Head of caudate nucleus (tissue), 42 donors: ENCODE measurements around the gene KIR2DL4.
"Not testable (repeated sequence)": the region's sequence is repeated elsewhere in the genome, so short reads cannot be mapped to it uniquely, and the experiment has no call there.

ENCODE experiments used
- DNase-seq, 42 donors: peaks; one replicate each; pipeline versions ENCODE4 v3.0.0 to v3.0.0-alpha.2; 2020 to 2021; ENCODE audit warnings: mixed read lengths in 7 of 42
- intact Hi-C: fragments of 100-400 bp; cut with DNase I; formaldehyde crosslinking; loops from one replicate; pipeline ENCODE4 v1.15.0; 2022

The KIR2DL4 gene

GRCh38 chr19:54803410-54803809, at the start of gene KIR2DL4:
TSS of gene KIR2DL4 (plus strand) at chr19:54803610. CDS start at chr19:54803652, 42 bp downstream.
- intact Hi-C loops: no loop called here

DNA sequence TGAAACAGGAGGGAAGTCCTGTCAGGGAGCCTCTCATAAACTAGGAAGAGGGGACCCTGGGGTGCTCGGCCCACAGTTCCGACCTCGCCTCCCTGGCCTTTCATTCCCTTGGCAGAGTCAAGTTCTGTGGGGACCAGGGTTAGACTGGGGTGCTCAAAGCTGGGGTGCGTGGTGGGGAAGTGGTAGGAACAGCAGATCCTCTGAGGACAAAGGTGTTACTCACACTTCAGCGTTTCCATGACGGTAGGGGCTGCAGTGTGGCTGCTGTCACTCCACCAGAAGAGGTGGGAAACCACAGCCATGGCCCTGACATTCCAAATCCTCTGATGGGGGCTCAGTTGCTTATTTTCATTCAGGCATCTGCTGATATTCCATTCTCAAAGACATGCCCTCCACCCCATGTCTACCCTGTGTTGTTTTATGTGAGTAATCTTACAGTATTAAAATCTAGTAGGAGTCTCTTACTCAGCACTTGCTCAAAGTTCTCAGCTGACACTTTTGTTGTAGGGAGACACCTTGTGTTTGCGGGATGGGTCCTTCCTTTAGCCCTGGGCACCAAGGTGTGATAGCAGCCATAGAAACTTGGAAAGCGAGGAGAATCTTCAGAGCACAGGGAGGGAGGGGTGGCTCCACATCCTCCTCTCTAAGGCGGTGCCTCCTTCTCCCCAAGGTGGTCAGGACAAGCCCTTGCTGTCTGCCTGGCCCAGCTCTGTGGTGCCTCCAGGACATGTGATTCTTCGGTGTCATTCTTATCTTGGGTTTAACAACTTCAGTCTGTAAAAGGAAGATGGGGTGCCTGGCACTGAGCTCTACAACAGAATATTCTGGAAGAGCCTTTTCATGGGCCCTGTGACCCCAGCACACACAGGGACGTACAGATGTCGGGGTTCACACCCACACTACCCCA, 47.0 kb upstream of the KIR2DL4 start:
- intact Hi-C loops, DNase-seq: not testable (repeated sequence)

More at GRCh38 chr19:54803410-54803809, at the start of gene KIR2DL4:
- DNase-seq: no peak

DNA sequence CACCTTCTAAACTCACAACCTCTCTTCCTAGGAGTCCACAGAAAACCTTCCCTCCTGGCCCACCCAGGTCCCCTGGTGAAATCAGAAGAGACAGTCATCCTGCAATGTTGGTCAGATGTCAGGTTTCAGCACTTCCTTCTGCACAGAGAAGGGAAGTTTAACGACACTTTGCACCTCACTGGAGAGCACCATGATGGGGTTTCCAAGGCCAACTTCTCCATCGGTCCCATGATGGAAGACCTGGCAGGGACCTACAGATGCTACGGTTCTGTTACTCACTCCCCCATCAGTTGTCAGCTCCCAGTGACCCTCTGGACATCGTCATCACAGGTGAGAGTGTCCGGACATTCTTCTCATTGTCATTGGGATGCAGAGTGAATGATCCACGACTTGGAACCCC, 44.8 kb upstream of the KIR2DL4 start:
- intact Hi-C loops, DNase-seq: not testable (repeated sequence)

- DNase-seq: peak in 1 of 42 donors; percentile 20
These were observed 39.2 kb upstream of the KIR2DL4 start for GRCh38 chr19:54764219-54764618.

GRCh38 chr19:54766464-54766863, 36.9 kb upstream of the KIR2DL4 start:
- intact Hi-C loops, DNase-seq: not testable (repeated sequence)

More at GRCh38 chr19:54764219-54764618, 39.2 kb upstream of the KIR2DL4 start:
- intact Hi-C loops: not testable (repeated sequence)

GRCh38 chr19:54769646-54770045, 33.8 kb upstream of the KIR2DL4 start, which contains the start of gene KIR2DL1:
TSS of gene KIR2DL1 (plus strand) at chr19:54769793. CDS start at chr19:54769851, 58 bp downstream.
- DNase-seq, intact Hi-C loops: not testable (repeated sequence)

GRCh38 chr19:54770511-54770910, 32.9 kb upstream of the KIR2DL4 start:
- DNase-seq, intact Hi-C loops: not testable (repeated sequence)

GRCh38 chr19:54771018-54771960, 32.1 kb upstream of the KIR2DL4 start:
- intact Hi-C loops, DNase-seq: not testable (repeated sequence)

DNA sequence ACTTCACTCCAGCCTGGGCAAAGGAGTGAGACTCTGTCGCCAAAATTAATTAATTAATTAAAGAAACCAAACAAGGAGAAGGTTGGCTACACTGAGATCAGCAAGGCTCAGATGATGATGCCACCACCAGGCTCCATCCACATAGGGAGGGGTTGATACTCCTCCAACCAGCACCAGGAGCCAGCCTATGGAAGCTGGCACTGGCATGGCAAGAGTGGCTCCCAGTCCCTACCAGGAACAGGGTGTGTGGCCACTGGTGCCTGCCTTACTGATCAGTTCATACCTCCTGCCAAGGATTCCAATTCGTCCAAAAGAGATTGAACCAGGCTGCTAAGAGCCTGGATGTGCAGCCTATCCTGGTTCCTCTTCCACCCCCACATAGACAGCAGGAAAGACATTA, 30.7 kb upstream of the KIR2DL4 start:
- DNase-seq, intact Hi-C loops: not testable (repeated sequence)

DNA sequence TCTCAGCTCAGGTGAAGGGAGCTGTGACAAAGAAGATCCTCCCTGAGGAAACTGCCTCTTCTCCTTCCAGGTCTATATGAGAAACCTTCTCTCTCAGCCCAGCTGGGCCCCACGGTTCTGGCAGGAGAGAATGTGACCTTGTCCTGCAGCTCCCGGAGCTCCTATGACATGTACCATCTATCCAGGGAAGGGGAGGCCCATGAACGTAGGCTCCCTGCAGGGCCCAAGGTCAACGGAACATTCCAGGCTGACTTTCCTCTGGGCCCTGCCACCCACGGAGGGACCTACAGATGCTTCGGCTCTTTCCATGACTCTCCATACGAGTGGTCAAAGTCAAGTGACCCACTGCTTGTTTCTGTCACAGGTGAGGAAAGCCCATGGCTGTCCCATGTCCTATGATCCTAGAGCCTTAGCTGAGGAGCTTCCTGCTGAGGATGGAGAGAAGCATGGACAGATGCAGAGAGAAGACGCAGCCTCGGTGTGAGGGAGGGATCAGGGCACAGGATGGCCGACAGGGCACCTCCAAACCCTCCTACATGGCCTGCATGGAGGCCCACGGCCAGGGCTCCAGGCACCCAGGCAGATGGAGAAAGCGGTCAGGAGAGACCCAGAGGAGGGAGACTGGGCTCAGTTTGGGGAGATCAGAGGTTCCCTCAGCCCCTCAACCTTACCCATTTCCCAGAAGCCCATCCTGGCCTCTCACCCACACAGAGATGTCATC, 28.2 kb upstream of the KIR2DL4 start:
- intact Hi-C loops, DNase-seq: not testable (repeated sequence)

DNA sequence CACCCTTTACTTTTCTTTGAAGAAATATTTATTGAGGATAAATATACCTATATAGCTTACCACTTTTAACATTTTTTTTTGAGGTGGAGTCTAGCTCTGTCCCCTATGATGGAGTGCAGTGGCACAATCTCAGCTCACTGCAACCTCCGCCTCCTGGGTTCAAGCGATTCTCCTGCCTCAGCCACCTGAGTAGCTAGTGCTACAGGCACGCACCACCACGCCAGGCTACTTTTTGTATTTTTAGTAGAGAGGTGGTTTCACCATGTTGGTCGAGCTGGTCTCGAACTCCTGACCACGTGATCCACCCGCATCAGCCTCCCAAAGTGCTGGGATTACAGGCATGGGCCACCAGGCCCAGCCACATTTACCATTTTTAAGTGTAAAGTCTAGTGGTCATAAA, 27.6 kb upstream of the KIR2DL4 start:
- DNase-seq, intact Hi-C loops: not testable (repeated sequence)

DNA sequence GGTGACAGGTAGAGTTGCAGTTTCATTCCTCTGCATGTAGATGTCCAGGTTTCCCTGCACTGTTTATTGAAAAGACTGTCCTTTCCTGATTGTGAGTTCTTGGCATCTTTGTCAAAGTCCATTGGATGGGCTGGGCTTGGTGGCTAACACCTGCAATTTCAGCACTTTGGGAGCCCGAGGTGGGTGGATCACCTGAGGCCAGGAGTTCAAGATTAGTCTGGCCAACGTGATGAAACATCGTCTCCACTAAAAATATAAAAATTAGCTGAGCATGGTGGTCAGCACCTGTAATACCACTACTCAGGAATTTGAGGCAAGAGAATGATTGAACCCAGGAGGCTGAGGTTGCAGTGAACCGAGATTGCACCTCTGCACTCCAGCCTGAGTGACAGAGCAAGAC, 25.6 kb upstream of the KIR2DL4 start:
- DNase-seq, intact Hi-C loops: not testable (repeated sequence)

DNA sequence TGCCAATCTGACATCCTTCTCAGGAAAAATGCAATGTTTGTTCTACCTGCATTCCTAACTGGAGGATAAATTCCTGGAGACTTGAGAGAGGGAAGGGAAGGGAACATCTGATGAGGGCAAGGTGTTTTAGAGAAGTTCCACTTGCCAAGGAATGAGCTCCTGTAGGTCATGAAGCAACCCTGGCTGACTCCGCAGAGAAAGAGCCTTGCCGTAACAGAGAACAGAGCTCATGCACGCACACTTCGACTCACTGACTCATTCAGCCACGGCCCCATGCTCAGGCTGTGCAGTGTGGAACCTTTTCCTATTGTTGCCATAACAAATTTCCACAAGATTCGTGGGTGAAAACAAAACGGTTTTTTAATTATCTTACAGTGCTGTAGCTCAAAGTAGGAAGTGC, 24.5 kb upstream of the KIR2DL4 start:
- DNase-seq, intact Hi-C loops: not testable (repeated sequence)

DNA sequence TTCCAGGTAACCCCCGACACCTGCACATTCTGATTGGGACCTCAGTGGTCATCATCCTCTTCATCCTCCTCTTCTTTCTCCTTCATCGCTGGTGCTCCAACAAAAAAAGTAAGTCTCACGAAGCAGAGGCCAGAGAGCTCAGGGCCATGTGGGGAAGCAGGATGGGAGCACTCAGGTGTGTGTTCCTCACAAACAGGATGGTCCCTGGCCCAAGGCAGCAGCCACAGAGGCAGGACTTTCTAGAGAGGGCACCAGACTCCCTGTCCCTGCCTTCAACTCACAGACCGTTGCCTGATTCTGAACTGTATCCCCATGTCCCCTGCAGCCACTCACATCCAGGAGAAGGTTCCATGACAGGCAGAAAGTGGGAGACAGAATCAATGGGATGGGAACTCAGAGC, 20.5 kb upstream of the KIR2DL4 start:
- not testable (repeated sequence) for DNase-seq

GRCh38 chr19:54786091-54786723, 17.2 kb upstream of the KIR2DL4 start:
- DNase-seq, intact Hi-C loops: not testable (repeated sequence)

More for the DNA sequence above, 20.5 kb upstream of the KIR2DL4 start:
- intact Hi-C loops: not testable (repeated sequence)

- DNase-seq: peak in 7 of 42 donors; percentile 2 to 24 (median 10)
- intact Hi-C loops: not testable (repeated sequence)
These were observed 15.3 kb upstream of the KIR2DL4 start for GRCh38 chr19:54788154-54788553.

DNA sequence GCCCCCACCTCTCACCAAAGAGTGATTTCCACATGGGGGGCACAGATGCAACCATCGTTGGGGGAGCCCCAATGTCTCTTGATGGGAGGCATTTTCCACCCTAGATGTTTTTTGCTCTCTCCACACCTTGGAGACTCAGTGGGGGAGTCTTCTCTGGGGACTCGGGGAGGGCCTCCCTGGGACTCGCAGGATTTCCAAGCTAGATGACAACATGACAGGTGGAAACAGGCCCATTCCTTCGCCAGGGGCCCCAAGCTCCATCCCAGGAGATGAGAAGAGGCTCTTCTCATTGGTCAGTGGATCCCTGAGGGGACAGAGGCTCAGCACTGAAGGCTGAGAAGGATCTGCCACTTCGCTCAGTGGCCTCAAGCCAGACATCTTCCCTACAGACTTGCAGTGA, 12.7 kb upstream of the KIR2DL4 start:
- DNase-seq: no peak
- intact Hi-C loops: no loop called here

GRCh38 chr19:54791476-54791875, 11.9 kb upstream of the KIR2DL4 start:
- intact Hi-C loops: no loop called here

More at GRCh38 chr19:54791476-54791875, 11.9 kb upstream of the KIR2DL4 start:
- DNase-seq: no peak
